NB4 (cell line): ENCODE data around the gene ERFL.

Source experiments
- POLR2A ChIP-seq: IDR thresholded peaks from 2 replicates; pipeline ENCODE4 v1.6.1; 2011; ENCODE audit warnings: mild to moderate bottlenecking; ENCODE audit not compliant: insufficient read length; ENCODE audit errors: extremely low read depth
- TF ChIP-seq, protein P1 (sequence below): IDR thresholded peaks from one replicate; pipeline ENCODE4 v1.5.1; 2012; ENCODE audit warnings: low read depth, low read length

DNA sequence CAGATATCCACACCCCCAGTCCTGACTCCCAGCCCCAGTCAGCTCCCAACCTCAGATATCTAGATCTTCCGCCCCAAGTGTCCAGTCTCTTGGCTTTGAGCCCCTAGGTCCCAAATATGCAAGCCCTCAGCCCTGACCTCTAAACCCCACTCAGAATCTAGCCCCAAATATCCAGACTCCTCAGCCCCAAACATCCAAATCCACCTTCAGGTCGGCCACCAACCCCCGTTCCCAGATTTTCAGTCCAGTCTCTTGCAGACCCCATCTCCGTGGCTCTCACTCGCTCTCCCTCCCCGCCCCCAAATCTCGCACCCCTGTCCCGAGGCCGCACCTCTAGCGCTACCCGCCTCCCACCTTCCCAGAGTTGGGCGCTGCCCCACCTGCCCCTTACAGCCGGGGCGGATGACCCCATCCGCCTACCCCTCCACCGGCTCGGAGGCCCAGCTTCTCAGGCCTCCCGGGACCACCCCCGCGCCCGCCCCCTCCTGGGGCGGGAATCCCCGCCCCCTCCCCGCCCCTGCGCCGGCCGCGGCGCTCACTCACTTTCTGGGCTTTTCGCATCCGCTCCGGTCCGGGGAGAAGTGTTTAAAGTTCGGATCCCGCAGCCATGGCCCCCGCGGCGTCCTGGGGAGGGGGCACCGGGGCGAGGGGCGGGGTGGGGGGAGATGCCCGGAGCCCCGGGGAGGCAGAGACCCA is 604 bp downstream of the ERFL start:
- no peak for TF ChIP-seq POLR2A
- TF ChIP-seq, protein P1, sequence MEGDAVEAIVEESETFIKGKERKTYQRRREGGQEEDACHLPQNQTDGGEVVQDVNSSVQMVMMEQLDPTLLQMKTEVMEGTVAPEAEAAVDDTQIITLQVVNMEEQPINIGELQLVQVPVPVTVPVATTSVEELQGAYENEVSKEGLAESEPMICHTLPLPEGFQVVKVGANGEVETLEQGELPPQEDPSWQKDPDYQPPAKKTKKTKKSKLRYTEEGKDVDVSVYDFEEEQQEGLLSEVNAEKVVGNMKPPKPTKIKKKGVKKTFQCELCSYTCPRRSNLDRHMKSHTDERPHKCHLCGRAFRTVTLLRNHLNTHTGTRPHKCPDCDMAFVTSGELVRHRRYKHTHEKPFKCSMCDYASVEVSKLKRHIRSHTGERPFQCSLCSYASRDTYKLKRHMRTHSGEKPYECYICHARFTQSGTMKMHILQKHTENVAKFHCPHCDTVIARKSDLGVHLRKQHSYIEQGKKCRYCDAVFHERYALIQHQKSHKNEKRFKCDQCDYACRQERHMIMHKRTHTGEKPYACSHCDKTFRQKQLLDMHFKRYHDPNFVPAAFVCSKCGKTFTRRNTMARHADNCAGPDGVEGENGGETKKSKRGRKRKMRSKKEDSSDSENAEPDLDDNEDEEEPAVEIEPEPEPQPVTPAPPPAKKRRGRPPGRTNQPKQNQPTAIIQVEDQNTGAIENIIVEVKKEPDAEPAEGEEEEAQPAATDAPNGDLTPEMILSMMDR = no peak
